ENCODE results near the gene CAPN10.

The CAPN10 gene

DNA sequence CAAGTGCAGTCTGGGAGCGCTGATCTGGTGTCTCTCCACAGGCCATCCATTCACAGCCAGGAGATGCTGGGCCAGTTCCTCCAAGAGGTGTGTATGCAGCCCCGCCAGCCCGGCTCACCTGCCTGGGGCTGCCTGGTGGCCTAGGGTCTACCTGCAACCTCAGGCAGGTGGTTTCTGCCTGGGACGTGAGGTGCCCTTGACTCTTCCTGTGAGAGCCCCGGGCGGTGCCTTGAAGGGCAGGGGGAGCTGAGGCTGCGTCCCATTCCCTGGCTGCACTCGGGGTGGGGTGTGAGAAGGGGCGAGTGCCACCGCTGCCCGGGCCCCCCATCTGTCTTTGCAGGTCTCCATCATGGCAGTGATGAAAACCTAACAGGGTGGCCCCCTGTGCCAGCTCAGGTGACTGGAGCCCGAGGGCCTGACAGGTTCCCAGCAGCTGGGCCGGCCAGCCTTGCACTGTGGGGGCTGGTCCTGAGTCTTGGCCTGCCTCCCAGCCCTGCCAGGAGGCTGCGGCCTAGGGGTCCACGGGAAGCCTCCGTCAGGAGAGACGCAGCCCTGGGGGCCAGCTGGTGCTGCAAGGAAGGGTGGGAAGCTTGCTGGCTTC lies 11.9 kb downstream of the CAPN10 start:
- no peak overlapping the region for H3K9ac ChIP-seq
- no peaks in the 10 kb centered on the region for H3K27me3 ChIP-seq (ENCODE audit: insufficient read depth, low read depth)
- H3K79me2 ChIP-seq (ENCODE audit: insufficient read depth, low read depth), result no peaks in the 10 kb centered on the region
- TF ChIP-seq, protein P1, sequence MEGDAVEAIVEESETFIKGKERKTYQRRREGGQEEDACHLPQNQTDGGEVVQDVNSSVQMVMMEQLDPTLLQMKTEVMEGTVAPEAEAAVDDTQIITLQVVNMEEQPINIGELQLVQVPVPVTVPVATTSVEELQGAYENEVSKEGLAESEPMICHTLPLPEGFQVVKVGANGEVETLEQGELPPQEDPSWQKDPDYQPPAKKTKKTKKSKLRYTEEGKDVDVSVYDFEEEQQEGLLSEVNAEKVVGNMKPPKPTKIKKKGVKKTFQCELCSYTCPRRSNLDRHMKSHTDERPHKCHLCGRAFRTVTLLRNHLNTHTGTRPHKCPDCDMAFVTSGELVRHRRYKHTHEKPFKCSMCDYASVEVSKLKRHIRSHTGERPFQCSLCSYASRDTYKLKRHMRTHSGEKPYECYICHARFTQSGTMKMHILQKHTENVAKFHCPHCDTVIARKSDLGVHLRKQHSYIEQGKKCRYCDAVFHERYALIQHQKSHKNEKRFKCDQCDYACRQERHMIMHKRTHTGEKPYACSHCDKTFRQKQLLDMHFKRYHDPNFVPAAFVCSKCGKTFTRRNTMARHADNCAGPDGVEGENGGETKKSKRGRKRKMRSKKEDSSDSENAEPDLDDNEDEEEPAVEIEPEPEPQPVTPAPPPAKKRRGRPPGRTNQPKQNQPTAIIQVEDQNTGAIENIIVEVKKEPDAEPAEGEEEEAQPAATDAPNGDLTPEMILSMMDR (conservative IDR thresholded peaks at IDR 0.05; ENCODE audit: low read depth, low read length), result no peak
- no peak overlapping the region for H3K4me2 ChIP-seq
- H2AFZ ChIP-seq (ENCODE audit: low read depth), result no peak overlapping the region
- H3K4me1 ChIP-seq (ENCODE audit: low read depth, poor library complexity, severe bottlenecking), result no peaks in the 10 kb centered on the region
- H4K20me1 ChIP-seq (ENCODE audit: insufficient read depth), result no peaks in the 10 kb centered on the region
- no peak overlapping the region for H3K27ac ChIP-seq
- H3K4me3 ChIP-seq (IDR thresholded peaks at IDR 0.05; ENCODE audit: insufficient read depth, low read depth, low read length), result no peak overlapping the region
- no peaks in the 10 kb centered on the region for H3K36me3 ChIP-seq (ENCODE audit: insufficient read depth)

GRCh38 chr2:240599141-240599583 lies 12.6 kb downstream of the CAPN10 start:
- no peaks in the 10 kb centered on the region for H3K36me3 ChIP-seq (ENCODE audit: insufficient read depth)
- no peak overlapping the region for H3K4me2 ChIP-seq
- no peak overlapping the region for H3K4me3 ChIP-seq (IDR thresholded peaks at IDR 0.05; ENCODE audit: insufficient read depth, low read depth, low read length)
- H2AFZ ChIP-seq (ENCODE audit: low read depth), result no peak overlapping the region
- no peaks in the 10 kb centered on the region for H3K27me3 ChIP-seq (ENCODE audit: insufficient read depth, low read depth)
- H3K9ac ChIP-seq, result no peak overlapping the region
- no peaks in the 10 kb centered on the region for H3K4me1 ChIP-seq (ENCODE audit: low read depth, poor library complexity, severe bottlenecking)
- H3K79me2 ChIP-seq (ENCODE audit: insufficient read depth, low read depth), result no peaks in the 10 kb centered on the region
- TF ChIP-seq, protein P1 (conservative IDR thresholded peaks at IDR 0.05; ENCODE audit: low read depth, low read length), result no peak
- no peaks in the 10 kb centered on the region for H4K20me1 ChIP-seq (ENCODE audit: insufficient read depth)
- H3K27ac ChIP-seq, result no peak overlapping the region

- Histone ChIP-seq H3K36me3 (ENCODE audit: insufficient read depth) (no peaks in the 10 kb centered on the region), H4K20me1 (ENCODE audit: insufficient read depth) (no peaks in the 10 kb centered on the region), H3K27me3 (ENCODE audit: insufficient read depth, low read depth) (no peaks in the 10 kb centered on the region), H3K9ac (no peak overlapping the region), H3K79me2 (ENCODE audit: insufficient read depth, low read depth) (no peaks in the 10 kb centered on the region), H3K4me1 (ENCODE audit: low read depth, poor library complexity, severe bottlenecking) (no peaks in the 10 kb centered on the region), H3K27ac (no peak overlapping the region), H3K4me2 (no peak overlapping the region), H3K4me3 (IDR thresholded peaks at IDR 0.05; ENCODE audit: insufficient read depth, low read depth, low read length) (no peak overlapping the region), H2AFZ (ENCODE audit: low read depth) (no peak overlapping the region)
- TF ChIP-seq, protein P1 (conservative IDR thresholded peaks at IDR 0.05; ENCODE audit: low read depth, low read length), result no peak
Measured at GRCh38 chr2:240600451-240600961, 14.0 kb downstream of the CAPN10 start.

DNA sequence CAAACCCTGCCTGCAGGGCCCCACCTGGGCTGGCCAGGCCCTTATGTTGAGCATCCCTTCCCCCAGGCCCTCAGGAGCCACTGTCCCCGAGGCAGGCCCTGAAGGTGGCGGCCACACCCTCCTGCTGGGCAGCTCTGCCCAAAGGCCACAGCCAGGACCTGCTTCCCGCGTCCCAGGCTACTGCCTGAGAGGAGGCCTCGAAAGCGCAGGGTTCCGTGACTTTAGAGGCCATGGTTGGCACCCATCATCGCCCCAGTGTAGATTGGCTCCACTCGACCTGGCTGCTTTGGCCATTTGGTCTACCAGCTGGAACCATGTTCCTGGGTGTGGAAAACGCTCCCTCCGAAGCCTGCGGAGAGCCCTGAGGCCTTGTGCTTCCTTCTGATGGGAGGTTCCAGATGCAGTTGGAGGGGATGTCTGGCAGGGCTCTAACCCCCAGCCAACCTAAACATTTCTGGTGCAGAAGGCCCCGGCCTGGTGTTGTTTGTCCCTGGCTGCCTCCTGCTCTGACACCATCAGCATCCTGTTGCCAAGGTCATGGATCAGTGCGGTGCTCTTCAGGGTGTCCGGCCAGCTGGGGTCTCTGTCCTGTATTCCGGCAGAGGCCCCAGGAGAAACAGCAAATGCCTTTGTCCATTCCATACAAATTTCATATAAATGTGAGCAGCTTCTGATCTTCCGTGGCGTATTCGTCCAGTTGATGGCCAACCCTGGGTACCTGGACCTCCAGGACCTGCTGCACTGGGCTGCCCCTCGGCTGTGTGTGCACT lies 14.7 kb downstream of the CAPN10 start:
- H3K4me2 ChIP-seq, result no peak overlapping the region
- TF ChIP-seq, protein P1 (conservative IDR thresholded peaks at IDR 0.05; ENCODE audit: low read depth, low read length), result no peak
- H3K27me3 ChIP-seq (ENCODE audit: insufficient read depth, low read depth), result no peaks in the 10 kb centered on the region
- no peaks in the 10 kb centered on the region for H3K36me3 ChIP-seq (ENCODE audit: insufficient read depth)
- no peaks in the 10 kb centered on the region for H3K79me2 ChIP-seq (ENCODE audit: insufficient read depth, low read depth)
- no peak overlapping the region for H2AFZ ChIP-seq (ENCODE audit: low read depth)
- no peak overlapping the region for H3K4me3 ChIP-seq (IDR thresholded peaks at IDR 0.05; ENCODE audit: insufficient read depth, low read depth, low read length)
- no peak overlapping the region for H3K27ac ChIP-seq
- H3K9ac ChIP-seq, result no peak overlapping the region
- no peaks in the 10 kb centered on the region for H3K4me1 ChIP-seq (ENCODE audit: low read depth, poor library complexity, severe bottlenecking)
- no peaks in the 10 kb centered on the region for H4K20me1 ChIP-seq (ENCODE audit: insufficient read depth)

All from KMS-11 (cell line).